CMK (cell line): ENCODE data around the gene MPC1.
A peak's percentile ranks its signal among the peaks of the same experiment; 100 is the strongest.
"Not testable (repeated sequence)": the region's sequence is repeated elsewhere in the genome, so short reads cannot be mapped to it uniquely, and the experiment has no call there.

Source experiments
- DNase-seq: peaks from one replicate; pipeline ENCODE4 v3.0.0-alpha.2; 2010; ENCODE audit warnings: low read depth

Gene MPC1

DNA sequence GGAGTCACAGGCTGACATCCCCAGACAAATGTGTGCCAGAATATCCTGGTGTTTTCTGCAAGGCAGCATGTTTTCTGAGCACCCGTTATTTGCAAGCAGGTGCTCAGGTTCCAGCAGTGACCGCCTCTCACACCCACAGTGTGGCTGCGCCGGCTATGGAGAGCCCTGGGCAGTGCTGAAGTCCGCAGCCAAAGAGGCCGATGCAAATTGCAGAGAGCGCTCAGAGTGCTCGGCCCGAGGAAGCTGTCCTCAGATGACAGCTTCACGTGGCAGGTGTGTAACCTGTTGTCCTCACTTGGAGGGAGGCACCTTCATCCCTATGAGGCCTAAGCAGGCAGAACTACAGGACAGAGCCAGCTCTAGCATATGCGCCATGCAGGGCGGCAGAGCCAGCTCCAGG, 23.5 kb upstream of the MPC1 start:
- DNase-seq: no peak

DNA sequence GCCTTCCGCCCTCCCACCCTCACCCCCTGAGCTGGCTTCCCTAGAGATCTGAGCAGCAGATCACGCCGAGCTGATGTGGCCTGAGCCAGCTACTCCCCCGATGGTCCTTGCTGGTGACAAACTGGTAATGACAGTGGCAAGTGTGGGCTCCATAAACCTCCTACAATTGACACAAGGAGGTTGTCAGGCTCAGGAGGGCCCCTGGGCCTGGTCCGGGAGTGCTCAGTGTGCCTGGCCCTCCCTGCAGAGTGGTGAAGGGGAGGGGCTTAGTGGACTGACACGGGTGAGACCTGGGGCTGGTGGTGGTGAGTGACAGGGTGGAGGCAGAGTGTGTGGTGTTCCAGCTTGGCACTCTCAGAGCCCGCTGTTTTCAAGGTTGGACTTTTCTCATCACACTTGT, 22.6 kb upstream of the MPC1 start:
- DNase-seq: no peak

DNA sequence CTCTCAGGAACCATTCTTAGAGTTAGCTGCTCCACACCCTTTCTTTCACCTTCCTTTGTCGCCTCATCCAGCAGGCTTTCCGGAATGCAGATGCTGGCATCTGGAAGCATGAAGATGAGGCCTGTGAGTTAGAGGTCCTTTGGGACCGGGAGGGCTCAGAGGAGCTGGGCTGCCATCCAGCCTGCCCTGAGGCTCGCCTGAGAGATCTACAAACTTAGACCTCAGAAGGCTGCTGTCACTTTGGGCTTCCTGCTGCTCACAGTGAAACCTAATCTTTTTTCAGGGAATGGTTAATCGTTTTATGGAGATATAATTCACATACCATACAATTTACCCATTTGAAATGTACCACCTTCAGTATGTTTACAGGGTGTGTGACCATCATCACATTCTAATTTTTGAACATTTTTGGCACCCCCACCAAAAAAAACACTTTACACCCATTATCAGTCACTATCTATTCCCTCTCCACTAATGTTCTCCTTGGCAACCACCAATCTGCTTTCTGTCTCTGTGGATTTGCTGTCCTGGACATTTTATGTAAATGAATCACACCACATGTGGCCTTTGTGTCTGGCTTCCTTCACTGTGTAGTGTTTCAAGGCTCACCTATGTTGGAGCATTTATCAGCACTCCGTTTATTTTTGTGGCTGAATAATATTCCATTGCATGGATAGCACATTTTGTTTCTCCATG, 20.0 kb upstream of the MPC1 start:
- DNase-seq: no peak

DNA sequence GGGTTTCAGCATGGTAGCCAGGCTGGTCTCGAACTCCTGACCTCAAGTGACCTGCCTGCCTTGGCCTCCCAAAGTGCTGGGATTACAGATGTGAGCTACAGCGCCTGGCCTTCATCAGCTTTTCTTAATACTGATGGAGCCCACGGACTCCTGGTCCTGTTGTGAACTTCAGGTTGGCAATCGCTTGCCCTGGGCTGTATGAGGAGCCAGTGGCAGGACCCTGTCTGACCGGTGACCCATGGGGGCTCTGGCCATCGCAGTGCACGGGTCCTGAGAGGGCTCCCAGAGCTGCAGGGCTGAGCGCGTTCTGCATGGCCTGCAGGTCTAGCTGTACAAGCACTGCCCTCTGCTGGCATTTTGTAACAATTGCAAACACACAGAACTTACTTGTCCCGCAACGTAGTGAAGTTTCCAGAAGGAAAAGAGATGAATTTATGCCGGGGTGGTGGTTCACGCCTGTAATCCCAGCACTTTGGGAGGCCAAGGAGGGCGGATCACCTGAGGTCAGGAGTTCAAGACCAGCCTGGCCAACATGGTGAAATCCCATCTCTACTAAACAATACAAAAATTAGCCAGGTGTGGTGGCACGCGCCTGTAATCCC, 18.0 kb upstream of the MPC1 start:
- DNase-seq: peak; percentile 43

DNA sequence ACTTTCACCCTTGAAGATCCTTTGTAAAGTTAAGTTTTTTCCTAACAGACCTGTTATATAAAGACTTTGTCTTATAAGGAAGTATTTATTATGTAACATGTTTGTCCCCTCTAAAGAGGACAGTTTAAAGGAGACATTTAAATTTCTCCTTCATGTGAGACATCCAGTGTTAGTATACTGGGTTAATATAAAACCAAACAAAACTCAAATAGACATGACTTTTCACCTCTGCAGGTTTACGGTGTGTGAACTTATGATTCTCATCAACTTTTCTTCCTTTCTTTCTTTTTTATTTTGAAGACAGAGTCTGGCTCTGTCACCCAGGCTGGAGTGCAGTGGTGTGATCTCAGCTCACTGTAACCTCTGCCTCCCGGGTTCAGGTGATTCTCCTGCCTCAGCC, 17.4 kb upstream of the MPC1 start:
- no peak for DNase-seq

DNA sequence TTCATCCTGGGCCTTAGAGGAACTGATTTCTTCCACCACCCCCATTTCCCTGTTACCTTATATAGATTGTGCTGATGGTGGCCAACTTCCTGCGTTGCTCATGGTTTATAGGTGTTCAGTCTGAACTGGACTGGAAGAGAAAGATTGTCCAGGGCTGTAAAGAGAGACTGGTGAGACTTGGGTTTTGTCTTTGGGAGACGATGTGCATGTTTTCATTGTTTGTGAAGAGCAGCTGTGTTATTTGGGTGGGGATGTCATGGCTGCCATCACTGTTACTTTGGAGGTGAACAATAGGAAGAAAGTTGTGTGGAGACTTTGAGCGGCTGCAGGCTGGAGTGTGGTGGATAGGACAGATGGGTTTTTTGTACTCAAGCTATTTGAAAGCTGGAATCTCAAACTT, 15.6 kb upstream of the MPC1 start:
- DNase-seq: no peak

DNA sequence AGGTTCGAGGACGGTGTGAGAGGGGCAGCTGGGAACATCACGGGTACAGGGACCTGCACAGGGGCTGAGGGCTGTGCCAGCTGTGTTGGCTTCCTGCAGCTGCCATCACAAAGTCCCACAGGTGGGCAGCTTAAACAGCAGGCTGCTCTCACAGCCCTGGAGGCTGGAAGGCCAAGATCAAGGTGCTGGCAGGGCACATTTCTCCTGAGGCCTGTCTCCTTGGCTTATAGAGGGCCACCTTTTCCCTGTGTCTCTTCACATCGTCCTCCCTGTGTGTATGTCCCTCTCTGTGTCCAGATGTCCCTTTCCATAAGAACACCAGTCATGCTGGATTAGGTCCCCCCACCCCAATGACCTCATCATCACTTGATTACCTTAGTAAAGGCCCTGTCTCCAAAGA, 15.1 kb upstream of the MPC1 start:
- no peak for DNase-seq

DNA sequence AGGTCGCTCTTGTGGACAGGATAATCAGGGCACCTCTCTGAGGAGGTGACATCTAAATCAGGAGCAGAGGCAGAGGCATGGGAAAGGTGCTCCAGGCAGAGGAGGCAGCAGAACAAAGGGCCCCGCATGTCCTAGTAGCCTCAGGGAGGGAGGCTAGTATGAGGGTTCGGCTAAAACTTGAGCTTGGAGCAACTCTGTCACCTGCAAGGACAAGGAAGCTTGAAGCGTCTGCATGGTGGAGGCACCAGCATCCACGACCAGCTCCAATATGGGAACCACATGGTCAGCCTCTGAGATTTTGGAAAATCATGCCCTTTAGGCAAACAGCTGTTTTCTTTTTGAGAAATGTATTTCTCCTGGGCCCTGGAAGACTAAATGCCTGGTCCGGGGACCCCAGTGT, 13.0 kb upstream of the MPC1 start:
- no peak for DNase-seq

DNA sequence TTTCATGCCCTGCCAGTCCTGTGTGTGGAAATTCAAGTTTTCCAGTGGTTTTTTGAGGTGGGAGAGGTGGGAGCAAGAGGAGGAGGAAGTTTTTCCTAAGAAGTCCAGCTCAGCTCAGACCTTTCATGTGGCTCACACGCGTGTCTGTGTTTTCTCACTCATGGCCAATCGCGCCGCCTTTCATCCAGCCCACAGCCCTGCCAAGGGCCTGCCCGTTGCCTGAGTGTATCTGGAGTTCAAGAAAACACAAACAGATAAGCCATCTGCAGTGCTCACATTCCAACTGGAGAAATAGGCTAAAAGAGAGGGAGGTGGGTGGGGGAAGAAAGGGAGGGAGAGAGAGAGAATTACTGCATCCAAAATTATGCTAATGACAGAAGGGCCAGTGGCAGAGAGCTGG, 12.6 kb upstream of the MPC1 start:
- DNase-seq: no peak

DNA sequence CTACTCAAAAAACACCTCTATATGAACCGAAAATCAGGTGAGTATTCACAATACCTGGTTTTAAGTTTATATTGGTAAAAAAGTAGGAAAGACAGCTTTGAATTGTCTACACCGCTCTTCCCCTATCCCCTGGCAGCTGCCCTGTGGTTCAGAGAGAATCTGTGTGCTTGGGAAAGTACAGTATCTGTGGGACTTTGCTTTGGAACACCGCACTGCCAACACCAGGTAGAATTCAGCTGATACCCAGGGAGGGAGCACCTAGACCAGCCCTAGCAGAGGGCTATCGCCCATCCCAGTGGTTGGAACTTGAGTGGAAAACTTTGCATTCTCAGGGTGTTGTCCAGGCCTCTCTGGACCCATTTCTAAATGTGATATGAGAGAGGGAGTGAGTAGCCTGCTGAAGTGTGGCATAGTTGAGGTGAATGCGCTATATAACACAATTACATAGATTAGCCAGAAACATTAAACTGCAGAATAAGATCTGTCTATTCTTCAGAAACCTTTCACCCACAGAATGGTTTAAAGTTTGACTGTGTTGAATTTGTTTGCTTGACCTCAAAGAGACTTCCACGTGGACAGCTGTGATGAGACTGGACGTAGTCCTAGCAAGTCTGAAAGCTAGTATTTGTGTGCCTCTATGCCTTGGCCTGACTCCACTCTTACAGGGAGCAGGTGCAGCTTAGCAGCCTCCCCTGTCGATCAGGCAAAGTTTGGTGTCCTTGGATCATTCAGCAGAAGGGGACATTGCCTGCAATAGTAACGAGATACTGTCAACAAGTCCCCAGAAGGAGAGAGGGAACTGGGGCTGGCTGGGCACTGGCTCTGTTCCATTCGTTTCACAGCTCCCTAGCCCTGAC, 11.5 kb upstream of the MPC1 start:
- no peak for DNase-seq

DNA sequence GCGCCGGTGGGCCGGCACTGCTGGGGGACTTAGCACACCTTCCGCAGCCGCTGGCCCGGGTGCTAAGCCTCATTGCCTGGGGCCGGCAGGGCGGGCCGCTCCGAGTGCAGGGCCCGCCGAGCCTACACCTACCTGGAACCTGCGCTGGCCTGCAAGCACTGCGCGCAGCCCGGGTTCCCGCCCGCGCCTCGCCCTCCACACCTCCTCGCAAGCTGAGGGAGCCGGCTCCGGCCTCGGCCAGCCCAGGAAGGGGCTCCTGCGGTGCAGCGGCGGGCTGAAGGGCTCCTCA, 10.7 kb upstream of the MPC1 start:
- no peak for DNase-seq

DNA sequence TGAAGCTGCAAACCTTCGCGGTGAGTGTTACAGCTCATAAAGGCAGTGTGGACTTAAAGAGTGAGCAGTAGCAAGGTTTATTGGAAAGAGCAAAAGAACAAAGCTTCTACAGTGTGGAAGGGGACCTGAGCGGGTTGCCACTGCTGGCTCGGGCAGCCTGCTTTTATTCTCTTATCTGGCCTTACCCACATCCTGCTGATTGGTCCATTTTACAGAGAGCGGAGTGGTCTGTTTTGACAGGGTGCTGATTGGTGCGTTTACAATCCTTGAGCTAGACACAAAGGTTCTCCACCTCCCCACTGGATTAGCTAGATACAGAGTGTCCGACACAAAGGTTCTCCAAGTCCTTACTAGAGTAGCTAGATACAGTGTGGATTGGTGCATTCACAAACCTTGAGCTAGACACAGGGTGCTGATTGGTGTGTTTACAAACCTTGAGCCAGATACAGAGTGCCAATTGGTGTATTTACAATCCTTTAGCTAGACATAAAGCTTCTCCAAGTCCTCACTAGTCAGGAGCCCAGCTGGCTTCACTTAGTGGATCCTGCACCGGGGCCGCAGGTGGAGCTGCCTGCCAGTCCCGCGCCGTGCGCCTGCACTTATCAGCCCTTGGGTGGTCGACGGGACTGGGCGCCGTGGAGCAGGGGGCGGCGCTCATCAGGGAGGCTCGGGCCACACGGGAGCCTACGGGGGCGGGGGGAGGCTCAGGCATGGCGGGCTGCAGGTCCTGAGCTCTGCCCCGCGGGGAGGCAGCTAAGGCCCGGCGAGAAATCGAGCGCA, 10.2 kb upstream of the MPC1 start:
- DNase-seq: not testable (repeated sequence)

DNA sequence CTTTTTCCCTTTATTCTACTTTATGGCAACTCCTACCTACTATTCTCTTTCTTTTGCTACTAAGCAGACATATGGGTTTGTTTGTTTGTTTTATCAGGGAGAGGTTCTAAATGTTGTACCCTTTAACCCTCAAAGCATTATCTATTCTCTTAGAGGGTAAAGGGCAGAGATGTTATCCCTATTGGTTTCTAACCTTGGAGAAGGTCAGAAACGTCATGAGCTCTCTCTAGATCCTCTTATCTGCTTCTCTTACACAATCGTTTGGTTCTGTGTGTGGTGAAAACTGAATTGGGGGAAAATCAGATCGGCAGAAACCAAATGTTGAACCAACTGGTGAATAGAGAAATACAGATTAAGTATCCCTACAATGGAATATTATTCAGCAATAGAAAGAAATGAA, 6.4 kb upstream of the MPC1 start:
- no peak for DNase-seq

DNA sequence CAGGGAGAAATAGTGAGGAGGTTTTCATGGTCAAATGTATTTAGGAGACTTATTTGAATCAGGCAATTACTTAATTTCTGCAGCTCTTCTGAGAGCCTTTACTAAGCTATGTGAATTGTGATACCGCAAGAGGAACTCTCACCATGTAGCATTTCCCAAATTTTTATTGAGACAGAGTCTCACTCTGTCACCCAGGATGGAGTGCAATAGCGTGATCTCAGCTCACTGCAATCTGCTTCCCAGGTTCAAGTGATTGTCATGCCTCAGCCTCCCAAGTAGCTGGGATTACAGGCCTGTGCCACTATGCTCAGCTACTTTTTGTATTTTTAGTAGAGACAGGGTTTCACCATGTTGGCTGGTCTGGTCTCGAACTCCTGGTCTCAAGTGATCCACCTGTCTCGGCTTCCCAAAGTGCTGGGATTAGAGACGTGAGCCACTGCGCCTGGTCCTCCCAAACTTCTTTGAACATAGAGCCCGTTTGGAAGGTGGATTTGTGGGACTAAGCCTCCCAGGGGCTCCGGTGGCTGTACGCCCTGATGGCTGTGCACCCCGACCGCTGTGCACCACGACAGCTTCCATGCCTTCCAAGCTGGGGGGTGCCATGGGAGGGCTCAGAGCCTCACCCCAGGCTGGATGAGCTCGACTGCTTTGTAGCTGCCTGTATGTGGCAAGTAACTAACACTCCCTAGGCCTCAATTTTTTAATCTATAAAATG, 5.7 kb upstream of the MPC1 start:
- no peak for DNase-seq

DNA sequence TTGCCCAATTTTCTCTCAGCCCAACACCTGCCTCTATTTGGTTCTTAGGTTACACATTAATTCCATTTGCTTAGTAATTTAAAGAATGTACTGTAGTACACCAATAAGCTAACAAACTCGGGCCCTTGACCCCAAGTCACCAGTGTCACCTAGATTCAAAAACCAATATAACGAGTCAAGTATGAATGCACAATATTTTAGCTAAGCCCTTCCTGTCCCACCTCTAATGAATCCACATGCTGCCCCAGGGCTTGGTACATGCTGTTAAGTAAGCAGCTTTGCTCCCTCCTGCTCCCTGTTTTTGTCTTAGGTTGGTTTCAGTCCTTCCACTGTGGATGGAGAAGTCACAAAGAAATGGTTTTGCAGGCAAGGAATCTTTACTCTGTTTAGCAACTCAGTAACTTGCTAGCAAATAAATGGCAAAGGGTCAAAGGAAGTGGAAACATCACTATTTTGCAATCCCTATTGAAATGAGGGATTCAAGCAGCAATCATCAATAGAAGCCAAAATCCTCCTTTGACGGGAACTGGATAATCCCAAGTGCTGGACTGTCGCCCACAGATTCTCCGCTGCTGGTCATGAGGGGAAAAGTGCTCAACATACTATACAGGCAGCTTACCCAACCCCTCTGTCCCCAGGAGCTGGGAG, 5.0 kb upstream of the MPC1 start:
- no peak for DNase-seq

DNA sequence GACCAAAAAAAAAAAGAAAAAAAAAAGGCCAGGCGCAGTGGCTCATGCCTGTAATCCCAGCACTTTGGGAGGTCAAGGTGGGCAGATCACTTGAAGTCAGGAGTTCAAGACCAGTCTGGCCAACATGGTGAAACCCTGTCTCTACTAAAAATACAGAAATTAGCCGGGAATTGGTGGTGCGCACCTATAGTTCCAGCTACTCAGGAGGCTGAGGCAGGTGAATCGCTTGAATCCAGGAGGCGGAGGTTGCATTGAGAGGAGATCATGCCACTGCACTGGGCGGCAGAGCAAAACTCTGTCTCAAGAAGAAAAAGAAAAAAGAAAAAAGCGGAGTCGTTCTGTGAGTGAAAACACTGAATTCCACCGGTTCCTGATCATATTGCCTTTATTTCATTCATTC, 4.4 kb upstream of the MPC1 start:
- not testable (repeated sequence) for DNase-seq

DNA sequence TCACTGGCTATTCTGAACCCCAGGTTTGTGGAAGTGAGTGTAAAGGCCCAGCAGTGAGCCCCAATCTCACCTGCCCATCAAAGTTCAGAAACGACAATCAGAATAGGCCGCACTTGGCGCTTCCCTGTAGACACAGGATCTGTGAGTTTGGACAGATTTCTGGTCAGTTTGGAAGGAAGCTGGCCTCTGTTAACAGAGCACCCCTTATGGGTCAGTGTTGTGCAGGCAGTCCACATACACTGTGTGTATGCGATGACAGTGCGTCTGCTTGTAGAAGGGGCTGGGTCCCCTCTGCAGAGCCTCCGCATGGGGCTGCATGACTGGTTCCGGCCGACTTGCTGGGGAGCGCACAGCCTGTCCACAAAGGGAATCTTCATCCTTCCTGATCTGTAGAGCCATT, 3.4 kb upstream of the MPC1 start:
- no peak for DNase-seq

DNA sequence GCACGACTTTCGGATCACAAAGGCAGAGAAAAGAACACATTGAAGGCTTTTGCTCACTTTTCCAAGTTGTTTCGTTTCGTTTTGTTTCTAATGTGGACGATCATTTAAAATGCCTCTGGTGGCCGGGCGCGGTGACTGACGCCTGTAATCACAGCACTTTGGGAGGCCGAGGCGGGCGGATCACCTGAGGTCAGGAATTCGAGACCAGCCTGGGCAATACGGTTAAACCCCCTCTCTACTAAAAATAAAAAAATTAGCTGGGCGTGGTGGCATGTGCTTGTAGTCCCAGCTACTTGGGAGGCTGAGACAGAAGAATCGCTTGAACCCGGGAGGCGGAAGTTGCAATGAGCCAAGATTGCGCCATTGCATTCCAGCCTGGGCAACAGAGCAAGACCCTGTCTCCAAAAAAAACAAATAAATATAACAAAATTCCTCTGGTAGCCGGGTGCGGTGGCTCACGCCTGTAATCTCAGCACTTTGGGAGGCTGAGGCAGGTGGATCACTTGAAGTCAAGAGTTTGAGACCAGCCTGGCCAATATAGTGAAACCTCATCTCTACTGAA, 1.1 kb upstream of the MPC1 start:
- DNase-seq: not testable (repeated sequence)

DNA sequence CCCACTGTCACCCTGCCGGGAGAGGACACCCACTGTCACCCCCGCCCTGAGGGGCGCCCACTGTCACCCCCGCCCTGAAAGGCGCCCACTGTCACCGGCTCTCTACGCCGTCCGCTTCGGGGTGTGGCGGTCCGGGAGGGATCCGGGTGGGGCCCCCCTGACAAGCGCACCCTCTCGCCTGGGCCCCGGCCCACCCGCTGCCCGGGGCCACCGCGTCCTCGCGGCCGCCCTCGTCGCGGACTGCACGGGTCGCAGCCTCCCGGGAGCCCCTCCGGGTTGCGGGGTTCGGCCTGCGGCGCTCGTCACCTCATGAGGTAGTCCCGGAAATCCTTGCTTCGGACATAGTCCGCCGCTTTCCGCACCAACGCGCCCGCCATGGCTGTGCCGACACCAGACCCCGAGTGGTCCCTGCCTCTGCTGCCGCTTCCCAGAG, 224 bp downstream of the MPC1 start:
- no peak for DNase-seq

DNA sequence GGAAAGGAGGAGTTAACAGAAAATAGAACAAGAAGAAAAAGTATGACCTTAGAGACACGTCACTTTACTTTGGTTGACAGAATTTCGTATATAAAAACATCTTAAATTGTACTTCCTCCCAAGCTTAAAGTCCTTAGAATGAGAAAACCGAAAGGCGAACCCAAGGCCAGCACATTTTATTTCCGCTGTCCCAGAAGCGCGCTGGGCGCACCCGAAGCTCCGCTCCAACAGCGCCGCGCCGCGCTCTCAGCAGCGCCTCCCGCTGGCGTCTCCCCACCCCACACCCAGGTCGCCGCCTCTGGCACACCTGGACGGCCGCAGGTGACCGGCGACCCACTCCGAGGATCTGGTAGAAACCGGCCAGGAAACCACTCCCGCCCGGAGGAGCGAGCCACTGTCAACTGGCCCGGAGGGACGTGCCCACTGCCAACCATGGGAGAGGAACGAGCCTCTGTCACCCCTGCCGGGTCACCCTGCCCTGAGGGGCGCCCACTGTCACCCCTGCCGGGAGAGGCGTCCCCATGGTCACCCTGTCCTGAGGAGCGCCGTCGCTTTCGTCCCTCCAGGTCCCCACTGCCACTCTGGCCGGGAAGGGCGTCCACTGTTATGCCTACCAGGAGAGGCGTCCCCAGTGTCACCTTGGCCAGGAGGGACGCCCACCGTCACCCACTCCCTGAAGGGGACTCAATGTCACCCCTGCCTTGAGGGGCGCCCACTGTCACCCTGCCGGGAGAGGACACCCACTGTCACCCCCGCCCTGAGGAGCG, 824 bp downstream of the MPC1 start:
- DNase-seq: no peak

DNA sequence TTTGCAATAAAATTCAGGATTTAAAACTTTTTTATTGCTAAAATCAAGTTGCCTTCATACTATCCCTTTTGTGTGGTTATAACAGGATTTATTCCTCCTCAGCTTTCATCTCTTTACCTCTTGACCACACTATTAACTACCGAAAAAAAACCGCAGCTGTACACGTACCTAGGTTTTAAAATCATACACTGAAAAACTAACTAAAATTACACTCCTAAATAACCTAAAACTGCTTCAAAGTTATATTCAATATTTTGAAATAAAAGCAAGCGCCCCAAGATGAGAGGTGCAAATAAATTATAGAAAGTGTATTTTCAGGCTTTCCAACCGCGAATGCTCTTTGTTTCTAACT, 1.4 kb downstream of the MPC1 start:
- DNase-seq: no peak
